ENCODE data around the gene TXNRD1. TPM values are rescaled to one million over a fixed set of nuclear protein-coding genes. Genes with fewer than 3 reads are reported as not detected.

Gene TXNRD1
- total RNA-seq, 1 experiment from 2014 or later: 327 TPM

GRCh38 chr12:104190641-104191176 is 24.9 kb upstream of the TXNRD1 start:
- no peak overlapping the region for H3K4me2 ChIP-seq (ENCODE audit: low read length)
- H3K4me1 ChIP-seq (ENCODE audit: control insufficient read depth in 1 of 2, insufficient read depth in 2 of 2, low read length in 2 of 2): peaks cover 11 to 14% of the 10 kb centered on the region in 2 experiments; a peak in 3 of 4 replicates
- POLR2A ChIA-PET: no interaction called here
- RAD21 ChIA-PET (ENCODE audit: low non-redundant PET in 1 of 2, low total read pairs in 2 of 2, uncharacterized antibody in 2 of 2, unreplicated experiment in 2 of 2): no interaction called here
- H4K20me1 ChIP-seq (ENCODE audit: insufficient read depth): no peaks in the 10 kb centered on the region
- no TSS peak for BruUV-seq (replicated peaks)
- DNase-seq (ENCODE audit: low read depth, low spot score) (no peak), ATAC-seq (no peak)
- intact Hi-C loops (cut with micrococcal nuclease): no loop called here
- H3K9me3 ChIP-seq (ENCODE audit: control insufficient read depth in 1 of 2, insufficient read depth in 1 of 2, low read depth in 1 of 2, low read length in 2 of 2): no peaks in the 10 kb centered on the region
- H3K27me3 ChIP-seq (ENCODE audit: insufficient read depth, low read length): no peaks in the 10 kb centered on the region
- H3K9ac ChIP-seq (ENCODE audit: low read length): no peak overlapping the region
- no peak overlapping the region for H3K4me3 ChIP-seq (replicated peaks in 1 of 2; ENCODE audit: low read depth in 1 of 2, low read length in 2 of 2)
- no peaks in the 10 kb centered on the region for H3K79me2 ChIP-seq (ENCODE audit: insufficient read depth, low read length)
- H3K27ac ChIP-seq (ENCODE audit: low read depth, low read length): no peak overlapping the region
- TF ChIP-seq SRF (IDR thresholded peaks at IDR 0.05; ENCODE audit: low read depth): no peak
- no peaks in the 10 kb centered on the region for H3K9me2 ChIP-seq (ENCODE audit: insufficient read depth)
- H2AFZ ChIP-seq (ENCODE audit: low read depth, low read length, poor library complexity, severe bottlenecking): no peak overlapping the region
- H3K36me3 ChIP-seq (ENCODE audit: control insufficient read depth in 1 of 2, insufficient read depth in 2 of 2, low read length in 2 of 2): no peaks in the 10 kb centered on the region
- CTCF ChIA-PET: no interaction called here

GRCh38 chr12:104197264-104197663 is 18.3 kb upstream of the TXNRD1 start:
- H3K4me2 ChIP-seq (ENCODE audit: low read length): no peak overlapping the region
- no peaks in the 10 kb centered on the region for H3K79me2 ChIP-seq (ENCODE audit: insufficient read depth, low read length)
- no peaks in the 10 kb centered on the region for H3K36me3 ChIP-seq (ENCODE audit: control insufficient read depth in 1 of 2, insufficient read depth in 2 of 2, low read length in 2 of 2)
- no peaks in the 10 kb centered on the region for H4K20me1 ChIP-seq (ENCODE audit: insufficient read depth)
- ChIA-PET RAD21 (ENCODE audit: low non-redundant PET in 1 of 2, low total read pairs in 2 of 2, uncharacterized antibody in 2 of 2, unreplicated experiment in 2 of 2) (no interaction called here), CTCF (no interaction called here), POLR2A (no interaction called here)
- H3K9me3 ChIP-seq (ENCODE audit: control insufficient read depth in 1 of 2, insufficient read depth in 1 of 2, low read depth in 1 of 2, low read length in 2 of 2): peaks cover 6 to 8% of the 10 kb centered on the region in 2 experiments; a peak in 2 of 4 replicates
- no peak overlapping the region for H2AFZ ChIP-seq (ENCODE audit: low read depth, low read length, poor library complexity, severe bottlenecking)
- H3K9me2 ChIP-seq (ENCODE audit: insufficient read depth): no peaks in the 10 kb centered on the region
- BruUV-seq (replicated peaks): no TSS peak
- no peak overlapping the region for H3K27ac ChIP-seq (ENCODE audit: low read depth, low read length)
- intact Hi-C loops (cut with micrococcal nuclease): no loop called here
- DNase-seq (ENCODE audit: low read depth, low spot score): no peak
- TF ChIP-seq EZH2 (IDR thresholded peaks at IDR 0.05) (no peak), SP1 (IDR thresholded peaks at IDR 0.05; ENCODE audit: low read depth) (no peak)
- no peak overlapping the region for H3K4me3 ChIP-seq (replicated peaks in 1 of 2; ENCODE audit: low read depth in 1 of 2, low read length in 2 of 2)
- H3K27me3 ChIP-seq (ENCODE audit: insufficient read depth, low read length): no peaks in the 10 kb centered on the region
- peaks cover 0 to 8% of the 10 kb centered on the region in 2 experiments; a peak in 2 of 4 replicates for H3K4me1 ChIP-seq (ENCODE audit: control insufficient read depth in 1 of 2, insufficient read depth in 2 of 2, low read length in 2 of 2)
- ATAC-seq: no peak
- H3K9ac ChIP-seq (ENCODE audit: low read length): no peak overlapping the region
